Measurements from ENCODE around the gene BLOC1S4.
A peak's percentile ranks its signal among the peaks of the same experiment; 100 is the strongest.
"Not testable (repeated sequence)": the region's sequence is repeated elsewhere in the genome, so short reads cannot be mapped to it uniquely, and the experiment has no call there.

BLOC1S4 gene

DNA sequence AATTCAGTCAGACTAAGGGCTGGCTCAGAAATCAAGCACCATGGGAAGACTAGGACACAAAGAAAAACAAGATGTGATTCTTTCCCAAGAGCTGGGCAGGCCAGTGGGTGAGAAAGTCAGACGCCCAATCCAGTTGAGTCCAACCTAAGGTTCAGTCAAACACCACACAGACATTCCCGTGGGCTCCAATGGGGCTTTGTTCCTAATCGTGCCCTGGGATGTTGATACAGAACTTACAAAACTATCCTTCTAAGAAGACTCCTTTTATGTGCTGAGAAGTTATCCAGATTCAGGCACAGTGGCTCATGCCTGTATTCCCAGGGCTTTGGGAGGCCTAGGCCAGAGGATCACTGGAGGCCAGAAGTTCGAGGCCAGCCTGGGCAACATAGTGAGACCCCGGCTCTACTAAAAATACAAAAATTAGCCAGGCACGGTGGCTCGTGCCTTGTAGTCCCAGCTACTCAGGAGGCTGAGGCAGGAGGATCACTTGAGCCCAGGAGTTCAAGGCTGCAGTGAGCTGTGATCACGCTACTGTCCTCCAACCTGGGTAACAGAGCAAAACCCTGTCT is 3.7 kb downstream of the BLOC1S4 start:
- DNase-seq: no peak

DNA sequence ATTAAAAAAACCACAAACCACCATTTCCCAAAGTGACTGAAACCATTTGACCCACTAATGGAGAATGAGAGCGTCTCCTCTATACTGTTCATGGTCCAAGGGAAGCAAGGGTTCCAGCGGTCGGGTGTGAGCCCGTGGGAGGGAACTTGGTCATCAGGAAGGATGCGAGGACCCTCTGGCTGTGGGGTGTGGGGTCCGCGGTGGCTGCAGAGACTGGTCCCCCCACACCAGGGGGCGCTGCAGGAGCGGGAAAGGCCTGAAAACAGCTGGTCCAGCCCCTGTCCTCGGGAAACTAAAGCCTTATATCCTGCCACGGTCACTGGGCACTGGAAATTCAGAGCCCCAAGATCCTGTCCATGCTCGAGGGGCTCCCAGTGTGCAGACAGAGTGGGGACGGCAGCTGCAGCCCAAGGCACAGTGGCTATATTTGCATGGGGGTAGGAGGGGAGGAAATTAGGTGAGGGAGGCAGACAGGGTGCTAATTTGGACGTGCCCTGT is 4.3 kb downstream of the BLOC1S4 start:
- DNase-seq: peak; percentile 88

DNA sequence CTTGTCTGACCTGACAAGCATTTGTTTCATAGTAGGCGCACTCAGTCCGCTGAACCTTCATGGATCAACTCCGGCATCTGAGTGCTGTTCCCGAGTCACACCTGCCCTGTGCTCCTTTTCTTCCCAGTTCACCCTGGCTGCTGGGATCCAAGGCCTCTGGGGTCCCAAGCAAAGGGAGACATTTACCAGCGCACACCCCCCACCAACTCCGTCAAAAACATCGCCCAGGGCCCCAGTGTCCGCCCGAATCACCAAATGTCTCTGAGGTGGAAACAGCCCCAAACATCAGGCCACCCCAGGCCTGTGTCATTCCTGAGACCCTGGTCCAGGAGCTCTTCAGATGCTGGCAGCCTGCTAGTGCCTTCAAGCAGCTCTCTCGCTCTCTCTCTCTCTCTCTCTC is 5.1 kb downstream of the BLOC1S4 start:
- DNase-seq: no peak

DNA sequence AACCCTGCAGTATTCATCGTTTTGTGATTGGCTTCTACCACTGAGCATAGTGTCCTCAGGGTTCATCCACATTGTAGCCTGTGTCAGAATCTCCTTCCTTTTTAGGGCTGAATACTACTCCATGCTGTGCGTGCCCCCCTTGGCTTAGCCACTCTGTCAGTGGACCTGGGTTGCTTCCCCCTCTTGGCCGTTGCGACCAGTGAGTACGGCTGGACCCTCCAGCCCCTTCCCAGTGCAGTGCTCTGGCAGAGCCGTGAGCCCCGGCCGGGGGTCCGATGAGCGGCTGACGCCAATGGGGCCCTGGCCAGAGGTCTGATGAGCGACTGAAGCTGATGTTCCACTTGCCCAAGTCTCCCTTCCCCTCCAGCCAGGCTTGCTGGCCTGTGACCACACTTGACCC is 6.9 kb downstream of the BLOC1S4 start:
- no peak for DNase-seq

DNA sequence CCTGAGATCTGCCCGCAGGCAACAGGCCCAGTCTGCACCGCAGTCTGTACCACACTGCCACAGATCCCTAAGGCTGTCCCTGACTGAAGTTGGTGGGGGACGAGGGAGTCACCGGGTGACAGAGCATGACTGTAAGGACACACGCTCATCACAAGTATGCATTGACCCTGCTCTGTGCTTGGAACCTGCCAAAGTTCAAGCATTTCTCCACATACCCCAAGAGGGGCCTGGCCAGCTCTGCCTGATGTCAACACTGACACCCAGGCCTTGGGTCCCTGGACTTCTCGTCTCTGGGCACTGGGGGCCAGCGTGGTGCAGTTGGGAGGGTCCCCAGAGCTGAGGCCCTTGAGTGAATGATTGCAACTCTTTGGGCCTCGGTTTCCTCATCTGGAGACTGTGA is 7.9 kb downstream of the BLOC1S4 start:
- DNase-seq: no peak

DNA sequence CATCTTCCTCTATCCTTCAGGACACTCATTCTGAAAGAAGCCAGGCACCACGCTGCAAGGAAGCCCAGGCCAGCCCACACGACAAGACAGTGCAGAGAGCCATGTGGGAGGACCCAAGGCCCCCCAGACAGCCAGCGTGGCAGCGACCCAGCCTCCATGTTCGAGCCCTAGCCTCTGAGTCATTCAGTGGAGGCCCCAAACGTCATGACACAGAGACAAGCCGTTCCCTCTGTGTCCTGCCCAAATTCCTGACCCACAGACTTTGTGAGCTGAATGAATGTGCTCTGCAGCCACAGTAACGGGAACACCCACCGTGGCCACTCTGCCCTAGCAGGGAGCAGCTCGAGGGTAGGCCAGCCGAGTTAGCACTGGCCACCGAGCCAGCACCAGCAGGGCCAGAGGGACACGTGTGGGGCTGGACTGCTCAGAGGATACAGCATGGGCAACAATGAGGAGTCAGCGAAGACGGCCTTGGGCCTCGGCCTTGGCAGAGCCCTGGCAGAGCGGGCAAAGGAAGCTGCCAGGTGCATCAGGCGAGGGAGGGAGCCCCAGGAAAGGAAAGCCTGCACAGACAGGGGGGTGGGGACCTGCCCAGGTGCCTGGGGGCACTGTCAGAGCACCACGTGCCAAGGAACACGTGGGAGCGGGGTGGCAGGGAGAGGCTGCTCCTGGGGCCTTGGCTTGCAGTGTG is 8.6 kb downstream of the BLOC1S4 start:
- no peak for DNase-seq

DNA sequence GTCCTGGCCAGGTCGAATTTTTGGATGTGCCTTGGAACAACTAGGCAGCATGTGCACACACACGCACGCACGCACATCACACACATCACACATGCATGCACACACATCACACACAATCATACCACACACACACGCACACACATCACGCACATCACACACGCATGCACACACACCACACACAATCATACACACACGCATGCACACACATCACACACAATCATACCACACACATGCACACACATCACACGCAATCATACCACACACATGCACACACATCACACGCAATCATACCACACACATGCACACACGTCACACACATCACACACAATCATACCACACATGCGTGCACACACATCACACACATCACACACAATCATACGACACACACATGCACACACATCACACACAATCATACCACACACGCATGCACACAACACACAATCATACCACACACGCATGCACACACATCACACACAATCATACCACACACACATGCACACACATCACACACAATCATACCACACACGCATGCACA is 9.5 kb downstream of the BLOC1S4 start:
- DNase-seq: not testable (repeated sequence)

DNA sequence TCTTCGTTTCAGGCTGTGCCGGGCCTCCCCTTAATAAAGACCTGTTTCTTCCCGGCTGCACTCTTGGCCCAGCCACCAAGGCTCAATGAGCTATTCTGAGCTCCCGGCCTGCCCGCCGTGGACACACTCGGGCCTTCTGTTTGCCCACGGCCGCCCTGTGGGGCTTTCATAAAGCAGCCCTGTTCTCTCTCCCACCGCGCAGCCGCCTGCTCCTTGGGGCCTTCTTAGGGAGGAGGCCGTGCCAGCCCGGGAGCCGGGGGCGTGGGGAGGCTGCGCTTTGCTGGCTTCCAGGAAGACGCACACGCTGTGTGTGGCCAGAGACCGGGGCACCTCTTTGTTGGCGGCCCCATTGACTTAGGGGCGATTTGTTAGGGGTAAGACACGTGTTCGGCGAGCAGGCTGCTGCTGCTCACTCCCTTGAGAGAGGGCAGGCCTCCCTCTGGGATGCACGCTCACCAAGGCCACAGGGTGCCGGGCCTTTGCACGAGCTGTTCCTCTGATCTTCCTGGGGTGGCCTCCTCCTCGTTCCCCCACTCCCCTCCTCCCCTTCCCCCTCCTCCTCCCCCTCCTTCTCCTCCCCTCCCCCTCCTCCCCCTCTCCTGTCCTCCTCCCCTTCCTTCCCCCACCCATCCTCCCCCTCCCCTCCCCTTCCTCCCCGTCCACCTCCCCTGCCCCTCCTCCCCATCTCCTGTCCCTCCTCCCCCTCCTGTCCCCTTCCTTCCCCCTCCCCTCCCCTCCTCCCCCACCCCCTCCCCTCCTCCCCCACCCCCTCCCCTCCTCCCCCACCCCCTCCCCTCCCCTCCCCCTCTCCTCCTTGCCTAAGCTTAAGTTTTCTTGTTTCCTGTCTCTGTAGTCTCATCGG is 11.3 kb downstream of the BLOC1S4 start:
- no peak for DNase-seq

DNA sequence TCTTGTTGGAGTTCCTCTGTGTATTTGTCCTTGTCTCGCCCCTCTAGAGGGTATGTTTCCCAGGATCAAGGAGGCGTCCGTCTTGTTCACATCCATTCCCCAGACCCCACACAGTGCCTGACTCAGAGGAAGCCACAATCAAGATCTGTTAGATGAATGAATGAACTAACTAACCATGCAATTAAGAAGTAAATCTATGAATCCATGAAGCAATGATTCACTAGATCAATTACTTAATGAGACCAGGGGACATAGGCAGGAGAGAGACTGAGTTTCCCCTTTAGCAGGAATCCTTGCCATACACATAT is 11.9 kb downstream of the BLOC1S4 start:
- no peak for DNase-seq

DNA sequence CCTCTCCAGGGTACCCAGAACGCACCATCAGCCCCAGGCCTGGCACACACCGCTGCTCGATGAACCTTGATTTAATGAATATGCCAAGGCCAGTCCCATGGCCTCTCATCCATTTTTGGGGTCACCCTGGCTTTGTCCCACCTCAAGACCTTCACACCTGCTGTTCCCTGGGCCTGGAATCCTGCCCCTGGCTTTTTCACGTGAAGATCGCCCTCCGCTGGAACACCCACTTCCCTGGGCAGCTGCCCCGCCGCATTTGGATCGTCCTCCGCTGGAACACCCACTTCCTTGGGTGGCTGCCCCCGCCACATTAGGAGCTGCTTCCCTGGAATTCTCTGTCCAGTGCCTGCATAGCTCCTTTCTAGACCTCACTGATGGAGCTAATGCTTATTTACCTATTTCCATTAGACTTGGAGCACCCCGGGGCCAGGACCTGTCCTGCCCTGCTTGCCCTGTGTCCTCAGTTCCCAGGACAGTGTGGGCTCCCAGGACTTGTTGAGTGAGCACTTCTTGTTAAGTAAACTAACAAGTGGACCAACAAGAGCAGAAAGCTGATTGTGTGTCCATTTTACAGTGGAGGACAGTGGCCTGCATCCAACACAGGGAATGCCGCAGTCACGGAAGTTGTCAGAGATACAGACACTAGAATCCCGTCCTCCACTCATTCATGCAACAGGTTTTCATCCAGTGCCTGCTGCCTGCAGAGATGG is 12.5 kb downstream of the BLOC1S4 start:
- DNase-seq: no peak

DNA sequence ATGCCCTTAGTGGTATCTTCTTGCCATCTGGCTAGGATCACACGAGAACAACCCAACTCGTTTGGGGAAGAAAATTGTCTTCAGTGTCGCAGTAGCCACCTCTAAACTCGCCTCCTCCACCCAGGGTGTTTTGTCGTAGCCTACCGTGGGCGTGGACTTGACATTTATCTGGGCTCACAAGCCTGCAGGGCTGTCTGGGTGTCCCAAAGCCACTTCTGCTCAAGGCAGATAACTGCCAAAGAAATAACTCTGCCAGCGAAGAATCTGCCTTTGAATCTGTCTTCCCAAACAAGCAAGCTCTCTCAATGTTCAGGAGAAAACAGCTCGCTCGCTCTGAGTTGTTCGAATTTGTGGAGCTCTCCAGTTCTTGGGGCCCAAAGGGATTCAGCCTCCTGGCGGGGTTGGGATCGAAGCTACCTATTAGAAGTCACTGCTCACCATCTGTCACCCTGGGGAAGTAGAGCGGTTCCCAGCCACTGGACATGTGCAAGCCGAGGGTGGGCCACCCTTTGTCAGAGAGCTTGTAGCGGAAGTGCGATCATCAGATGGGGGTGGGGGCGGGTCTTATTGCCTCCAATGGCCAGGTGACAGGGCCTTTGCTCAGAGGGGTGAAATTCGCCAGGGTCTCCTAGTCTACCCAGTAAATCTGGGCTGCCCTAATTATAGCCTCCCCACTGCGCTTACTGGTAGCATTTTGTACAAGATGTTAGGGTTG is 14.8 kb downstream of the BLOC1S4 start:
- DNase-seq: no peak

DNA sequence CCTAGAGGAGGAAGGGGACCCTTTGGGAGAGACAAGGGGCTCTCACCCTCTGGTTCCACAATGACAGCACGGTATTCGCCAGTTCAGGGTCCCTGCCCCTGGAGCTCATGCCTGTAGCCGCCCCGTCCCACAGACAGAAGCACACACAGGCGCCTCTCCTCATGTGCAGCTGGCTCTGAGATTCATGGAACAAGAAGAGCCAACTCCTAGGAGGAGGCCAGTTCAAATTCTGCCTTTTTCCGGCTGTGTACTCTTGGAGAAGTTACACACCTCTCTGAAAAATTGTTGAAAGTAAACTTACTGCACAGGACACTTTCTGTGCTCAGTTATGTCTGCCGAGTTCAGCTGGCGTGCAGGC is 15.3 kb downstream of the BLOC1S4 start:
- DNase-seq: no peak

DNA sequence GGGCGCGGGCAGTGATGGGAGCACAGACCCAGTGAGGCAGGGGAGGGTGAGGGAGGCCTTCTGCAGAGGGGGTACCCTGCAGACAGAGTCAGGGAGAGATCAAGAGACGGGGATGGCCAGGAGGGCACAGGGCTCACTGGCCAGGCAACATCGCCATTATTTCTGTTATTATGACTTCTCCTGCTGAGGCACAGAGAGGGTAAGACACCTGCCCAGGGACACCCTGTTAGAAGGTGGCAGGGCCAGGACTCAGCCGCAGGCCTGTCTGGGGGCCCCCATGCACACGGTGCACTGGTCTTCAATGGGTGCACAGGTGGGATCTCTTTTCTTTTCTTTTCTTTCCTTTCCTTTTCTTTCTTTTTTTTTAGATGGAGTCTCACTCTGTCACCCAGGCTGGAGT is 15.8 kb downstream of the BLOC1S4 start:
- DNase-seq: no peak

DNA sequence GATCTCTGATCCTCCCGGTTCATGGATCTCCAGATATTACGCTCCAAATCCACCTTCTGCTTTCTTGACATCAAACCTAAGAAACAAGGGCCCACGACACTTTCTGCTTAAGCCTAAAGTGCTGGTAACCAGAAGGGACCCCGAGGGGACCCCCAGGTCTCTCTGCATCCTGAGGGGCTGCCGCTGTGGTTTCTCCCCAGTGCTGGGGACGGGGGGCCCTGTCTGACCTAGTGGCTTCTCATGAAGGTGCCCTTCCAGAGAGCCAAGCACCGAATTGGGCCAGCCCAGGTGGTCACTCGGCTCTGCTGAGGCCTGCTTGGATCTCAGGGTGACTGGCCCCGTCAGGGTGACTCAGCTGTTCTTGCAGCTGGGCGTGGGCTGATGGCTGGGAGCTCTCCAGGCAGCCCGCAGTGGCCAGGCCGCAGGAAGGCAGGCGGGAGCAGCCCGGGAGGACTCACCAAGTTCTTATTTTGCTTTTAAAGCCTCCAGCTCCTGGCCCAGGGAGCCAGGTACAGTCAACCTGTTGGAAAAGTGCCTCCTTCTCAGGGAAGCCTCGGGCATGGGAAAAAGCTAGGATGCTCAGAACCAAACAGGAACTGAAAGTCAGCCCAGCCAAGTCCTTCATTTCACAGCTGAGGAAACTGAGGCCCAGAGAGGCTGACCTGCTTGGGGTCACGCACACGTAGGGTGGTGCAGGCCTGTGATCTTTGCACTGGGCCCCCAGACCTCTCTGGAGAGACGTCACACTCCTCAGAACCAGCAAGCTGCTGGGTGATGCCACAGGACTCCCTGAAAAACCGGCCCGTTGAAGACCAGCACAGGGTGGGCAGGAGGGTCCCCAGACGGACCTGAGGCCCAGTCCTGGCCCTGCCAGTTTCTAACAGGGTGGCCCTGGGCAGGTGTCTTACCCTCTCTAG is 16.7 kb downstream of the BLOC1S4 start:
- DNase-seq: no peak

DNA sequence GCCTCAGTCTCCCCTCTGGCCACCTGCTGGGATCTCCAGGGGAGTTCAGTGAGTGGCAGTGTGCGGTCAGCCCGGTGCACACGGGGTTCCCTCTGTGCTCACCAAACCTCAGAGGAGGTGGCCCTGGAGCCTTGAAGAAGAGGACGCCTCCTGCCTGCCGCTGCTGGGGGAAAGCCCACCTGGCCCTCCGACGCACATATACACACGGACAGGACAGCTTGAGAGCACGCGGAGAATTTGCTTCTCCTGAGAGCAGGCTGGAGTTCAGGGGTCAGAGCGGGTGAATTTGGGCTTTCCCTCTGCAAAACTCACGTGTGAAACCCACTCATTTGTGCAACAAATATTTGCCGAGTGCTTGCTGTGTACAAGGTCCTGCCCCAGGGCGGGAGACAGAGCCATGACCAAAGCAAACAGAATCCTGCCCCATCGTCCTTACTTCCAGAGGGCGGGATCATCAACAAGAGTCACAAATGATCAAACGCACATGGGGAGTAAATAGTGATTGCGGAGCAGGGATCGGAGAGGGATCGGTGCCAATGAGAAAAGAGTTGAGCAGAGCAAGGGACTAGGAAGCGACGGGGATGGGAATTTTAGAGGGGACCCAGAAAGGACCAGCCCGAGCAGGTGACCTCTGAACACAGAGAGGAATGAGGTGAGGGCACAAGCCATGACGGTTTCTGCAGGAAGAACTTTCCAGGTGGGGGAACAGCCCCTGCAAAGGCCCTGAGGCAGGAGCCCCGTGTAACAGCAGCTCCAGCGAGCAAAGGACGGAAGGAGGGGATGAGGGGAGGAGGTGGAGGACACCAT is 17.6 kb downstream of the BLOC1S4 start:
- no peak for DNase-seq

DNA sequence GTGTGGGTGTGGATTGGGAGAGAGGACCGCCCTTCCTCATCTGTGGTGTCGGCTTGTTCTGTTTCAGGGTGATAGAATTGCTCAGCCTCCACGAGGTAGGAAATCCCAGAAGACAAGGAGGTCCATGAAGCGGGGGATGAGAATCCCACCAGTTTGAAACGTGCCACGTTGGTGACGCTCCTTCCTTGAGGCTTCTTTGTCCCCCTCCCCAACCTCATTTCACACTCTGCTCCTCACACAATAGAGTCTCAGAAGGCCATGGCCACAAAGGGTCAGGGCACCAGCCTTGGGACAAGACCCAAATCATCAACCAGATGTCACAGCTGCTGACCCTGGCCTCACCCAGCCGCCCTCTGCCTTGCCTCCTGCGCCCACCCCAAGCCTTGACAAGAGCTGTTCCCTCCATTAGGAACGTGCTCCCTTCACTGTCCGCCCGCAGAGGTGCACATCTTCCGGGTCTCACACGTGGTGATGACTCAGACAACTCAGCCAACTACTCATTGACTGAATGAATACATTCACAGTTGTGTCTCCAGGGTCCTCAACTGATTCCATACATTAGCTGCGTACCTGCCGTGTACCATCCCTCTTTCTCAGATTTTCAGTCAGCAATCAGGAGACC is 18.3 kb downstream of the BLOC1S4 start:
- DNase-seq: no peak

DNA sequence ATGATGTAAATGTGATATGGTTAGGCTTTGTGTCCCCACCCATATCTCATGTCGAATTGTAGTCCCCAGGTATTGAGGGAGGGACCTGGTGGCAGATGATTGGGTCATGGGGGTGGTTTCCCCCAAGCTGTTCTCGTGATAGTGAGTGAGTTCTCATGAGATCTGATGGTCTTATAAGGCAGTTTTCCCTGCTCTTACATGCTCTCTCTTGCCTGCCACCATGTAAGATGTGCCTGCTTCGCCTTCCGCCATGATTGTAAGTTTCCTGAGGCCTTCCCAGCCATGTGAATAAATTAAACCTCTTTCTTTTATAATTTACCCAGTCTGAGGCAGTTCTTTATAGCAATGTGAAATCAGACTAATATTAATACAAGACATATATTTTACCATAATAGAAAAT is 23.9 kb downstream of the BLOC1S4 start:
- DNase-seq: no peak

DNA sequence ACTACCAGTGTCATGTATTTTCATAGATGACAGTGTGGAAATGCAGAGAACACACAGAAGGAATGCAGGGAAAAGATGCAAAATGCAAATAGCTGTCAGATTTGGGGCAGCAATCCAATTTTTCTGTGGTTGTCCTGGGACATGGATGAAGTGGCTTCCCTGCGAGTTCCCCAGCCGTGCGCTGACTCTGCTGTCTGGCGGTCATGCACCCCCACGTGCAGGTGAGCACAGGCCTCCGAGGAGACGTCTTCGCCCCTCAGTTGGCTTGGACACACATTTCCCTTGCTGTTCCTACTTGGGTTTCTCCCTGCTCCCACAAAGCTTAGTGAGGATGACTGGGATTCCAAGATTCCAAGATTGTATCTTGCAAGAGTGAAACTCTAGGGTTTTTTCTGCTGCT is 24.4 kb downstream of the BLOC1S4 start:
- DNase-seq: no peak

DNA sequence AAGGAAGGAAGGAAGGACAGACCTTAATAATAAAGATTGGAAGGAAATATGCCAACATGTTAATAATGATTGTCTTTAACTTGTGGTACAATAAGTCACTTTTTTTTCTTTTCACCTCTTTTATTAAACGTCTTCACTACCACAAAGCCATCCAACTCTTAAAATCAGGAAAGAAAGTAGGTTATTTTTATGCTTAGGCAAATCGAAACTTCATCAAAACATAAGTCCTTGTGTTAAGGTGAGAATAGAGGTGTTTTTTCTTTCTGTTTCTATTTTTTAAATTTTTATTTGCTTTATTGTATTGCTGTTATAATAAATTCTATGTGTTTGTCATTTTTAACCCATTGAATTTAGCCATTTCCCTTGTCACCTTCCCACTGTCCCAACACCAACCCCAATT is 26.5 kb downstream of the BLOC1S4 start:
- no peak for DNase-seq

DNA sequence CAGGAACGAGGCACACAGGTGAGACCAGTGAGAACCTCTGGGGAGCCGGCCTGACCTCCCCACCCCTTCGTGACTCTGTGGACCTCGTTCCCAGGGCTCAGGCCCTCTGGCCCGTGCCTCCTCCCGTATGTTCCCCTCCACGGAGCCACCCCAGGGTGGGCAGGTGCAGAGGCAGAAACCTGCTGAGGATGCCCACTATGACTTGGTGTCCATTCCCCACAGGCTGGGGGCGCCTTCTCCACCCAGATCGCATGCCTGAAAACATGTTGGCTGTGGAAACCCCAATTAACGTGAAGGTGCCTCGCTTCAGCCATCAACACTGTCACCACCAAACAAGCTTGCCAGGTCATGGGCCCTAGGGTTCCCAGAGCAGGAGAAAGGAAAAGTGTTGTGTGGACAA is 27.0 kb downstream of the BLOC1S4 start:
- DNase-seq: no peak

Data from CD4-positive, alpha-beta T cell treated with Interleukin-6 for 4 hours (primary cell).